Uterus (tissue), 4 donors: ENCODE measurements around the gene EMILIN3. TPM values are rescaled to one million over a fixed set of nuclear protein-coding genes. Genes with fewer than 3 reads are reported as not detected.

Experiments
- DNase-seq, 2 donors: peaks; one replicate each; pipeline ENCODE4 v3.0.0-alpha.2; 2019 to 2020
- H3K27ac ChIP-seq, 2 donors: fragments of 200-600 bp; sonication (generic); 1 replicate in 1 of 2; 2 replicates in 1 of 2; pipeline ENCODE4 v1.5.1; 2016 to 2018
- H3K27me3 ChIP-seq, 2 donors: fragments of 200-600 bp; sonication (generic); one replicate each; pipeline ENCODE4 v1.5.1; 2018 to 2019; ENCODE audit warnings: control low read depth in 1 of 2
- H3K36me3 ChIP-seq, 2 donors: fragments of 200-600 bp; sonication (generic); one replicate each; pipeline ENCODE4 v1.5.1; 2019; ENCODE audit warnings: control low read depth in 1 of 2
- H3K4me1 ChIP-seq, 2 donors: fragments of 200-600 bp; sonication (generic); one replicate each; pipeline ENCODE4 v1.5.1; 2018 to 2019; ENCODE audit warnings: control low read depth in 1 of 2
- H3K4me3 ChIP-seq, 2 donors: fragments of 200-600 bp; sonication (generic); 1 replicate in 1 of 2; 2 replicates in 1 of 2; pipeline ENCODE4 v1.5.1; 2018 to 2019; ENCODE audit warnings: mild to moderate bottlenecking in 1 of 2
- H3K9me3 ChIP-seq, 2 donors: fragments of 200-600 bp; sonication (generic); one replicate each; pipeline ENCODE4 v1.5.1; 2019; ENCODE audit warnings: control low read depth in 1 of 2
- CTCF ChIP-seq, 4 experiments: fragments of 200-600 bp in 2 of 4; fragments of 450-650 bp in 2 of 4; sonication (generic) in 2 of 4; IDR thresholded peaks; one replicate each; pipeline ENCODE4 v1.5.1; 2016 to 2019; ENCODE audit warnings: antibody characterized with exemption in 4 of 4, mild to moderate bottlenecking in 2 of 4, moderate library complexity in 1 of 4
- POLR2A ChIP-seq, 2 donors: fragments of 450-650 bp; IDR thresholded peaks; one replicate each; pipeline ENCODE4 v1.6.1; 2016; ENCODE audit warnings: antibody characterized with exemption in 2 of 2, mild to moderate bottlenecking in 1 of 2, moderate library complexity in 1 of 2
- intact Hi-C: fragments of 100-400 bp; cut with DNase I; formaldehyde crosslinking; loops from one replicate; pipeline ENCODE4 v1.15.1; 2023; ENCODE audit warnings: low total_unique reads
- total RNA-seq, 4 donors: library from RNA; depleted of rRNA in 3 of 4; stranded (reverse); fragments of >200 nt in 3 of 4; gene quantifications; one replicate each; pipeline versions ENCODE4 v1.1.0 to v1.2.4, GENCODE V29; 2014 to 2023
- donor health status: DM: yes; HTN: yes; CAD: no.

Gene EMILIN3
- total RNA-seq, 4 donors from 2014 or later, result 0.29 to 53.0 (median 2.4) TPM

DNA sequence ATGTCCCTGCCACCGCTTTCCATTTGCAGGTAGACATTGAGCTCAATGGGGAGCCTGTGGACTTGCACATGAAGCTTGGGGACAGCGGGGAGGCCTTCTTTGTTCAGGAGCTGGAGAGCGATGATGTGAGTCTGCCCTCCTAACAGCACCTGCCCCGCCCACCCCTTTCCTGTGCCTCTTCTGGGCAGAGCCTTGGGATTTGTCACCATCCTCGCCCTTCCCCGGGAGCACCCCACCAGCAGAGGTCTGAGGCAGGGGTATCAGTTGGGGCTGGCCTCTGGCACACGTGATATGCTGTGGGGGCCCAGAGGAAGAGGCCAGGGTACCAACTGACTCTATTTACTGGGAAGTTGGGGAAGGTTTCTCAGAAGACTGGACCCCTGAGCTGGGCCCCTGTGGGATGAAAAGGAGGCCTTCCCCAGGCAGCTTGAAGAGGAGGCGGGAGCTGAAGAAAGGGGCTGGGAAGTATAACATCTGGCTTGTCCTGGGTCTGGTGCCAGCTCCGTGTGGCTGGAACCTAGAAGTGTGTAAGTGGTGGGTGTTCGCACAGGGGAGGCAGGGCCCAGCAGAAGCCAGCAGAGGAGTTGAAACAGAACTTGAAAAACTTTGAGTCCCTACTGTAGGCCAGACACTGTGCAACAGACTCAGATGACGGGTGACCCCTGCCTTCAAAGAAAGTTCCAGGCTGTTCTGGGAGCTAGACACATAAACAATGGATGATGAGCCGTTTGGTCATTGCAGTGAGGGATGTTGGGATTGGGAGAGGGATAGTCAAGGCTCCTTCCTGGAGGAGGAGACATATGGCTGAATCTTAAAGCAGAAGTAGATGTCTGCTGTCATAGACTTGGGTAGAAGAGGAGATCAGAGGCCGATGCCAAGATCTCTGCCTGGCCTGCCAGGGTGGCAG is 18.8 kb downstream of the EMILIN3 start:
- no peaks in the 10 kb centered on the region for H3K9me3 ChIP-seq
- no peak for DNase-seq
- no peaks in the 10 kb centered on the region for H3K36me3 ChIP-seq
- no peak overlapping the region for H3K4me3 ChIP-seq
- no peak for TF ChIP-seq CTCF (IDR thresholded peaks at IDR 0.05)
- TF ChIP-seq POLR2A (IDR thresholded peaks at IDR 0.05), result no peak
- no peaks in the 10 kb centered on the region for H3K4me1 ChIP-seq
- no peaks in the 10 kb centered on the region for H3K27me3 ChIP-seq
- no peak overlapping the region for H3K27ac ChIP-seq
- intact Hi-C loops, result loop anchor here (10.0 kb wide), 1 partner anchor 67 kb away; no protein-coding TSS in a partner anchor

- intact Hi-C loops, result loop anchor here (10.0 kb wide), 1 partner anchor 69 kb away; no protein-coding TSS in a partner anchor
- Histone ChIP-seq H3K9me3 (no peaks in the 10 kb centered on the region), H3K36me3 (no peaks in the 10 kb centered on the region), H3K4me3 (no peak overlapping the region), H3K27ac (no peak overlapping the region), H3K27me3 (no peaks in the 10 kb centered on the region), H3K4me1 (no peaks in the 10 kb centered on the region)
- no peak for DNase-seq
- no peak for TF ChIP-seq POLR2A (IDR thresholded peaks at IDR 0.05)
- TF ChIP-seq CTCF (IDR thresholded peaks at IDR 0.05), result no peak
Measured at GRCh38 chr20:41345729-41346067, 20.9 kb downstream of the EMILIN3 start.

DNA sequence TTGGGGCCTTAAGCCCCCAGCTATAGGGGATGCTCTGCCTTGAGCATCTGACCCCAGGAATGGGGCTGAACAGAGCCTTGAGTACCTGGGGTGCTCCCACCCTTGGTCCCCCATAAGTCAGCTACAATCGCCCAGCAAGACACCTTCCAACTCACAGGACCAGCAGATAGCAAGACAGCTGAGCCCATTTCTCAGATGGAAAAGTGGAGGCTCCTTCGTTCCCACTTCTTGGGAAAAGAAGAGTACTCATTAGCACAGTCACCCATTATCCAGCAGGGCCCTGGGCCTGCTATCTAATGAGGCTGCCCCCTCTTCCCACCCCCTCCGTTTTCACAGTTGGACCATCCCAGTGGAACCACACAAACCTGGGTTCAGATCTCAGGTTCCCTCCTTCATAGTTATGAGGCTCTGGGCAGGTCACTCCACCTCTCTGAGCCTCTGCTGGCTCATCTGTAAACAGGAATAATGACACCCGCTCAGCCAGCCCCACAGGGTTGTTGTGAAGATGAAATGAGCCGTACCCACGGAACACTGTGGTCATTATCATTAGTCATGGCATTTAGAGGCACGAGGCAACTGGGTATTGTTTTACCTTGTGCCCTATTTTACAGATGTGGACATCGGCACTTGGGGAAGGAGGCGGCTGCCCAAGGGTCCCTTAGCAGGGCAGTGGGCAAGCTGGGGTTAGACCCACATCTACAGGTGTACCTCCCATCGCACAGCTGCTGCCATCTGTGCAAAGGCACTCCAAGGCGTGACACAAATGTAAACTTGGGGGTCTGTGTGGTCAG is 21.5 kb downstream of the EMILIN3 start:
- no peak overlapping the region for H3K27ac ChIP-seq
- no peak for DNase-seq

DNA sequence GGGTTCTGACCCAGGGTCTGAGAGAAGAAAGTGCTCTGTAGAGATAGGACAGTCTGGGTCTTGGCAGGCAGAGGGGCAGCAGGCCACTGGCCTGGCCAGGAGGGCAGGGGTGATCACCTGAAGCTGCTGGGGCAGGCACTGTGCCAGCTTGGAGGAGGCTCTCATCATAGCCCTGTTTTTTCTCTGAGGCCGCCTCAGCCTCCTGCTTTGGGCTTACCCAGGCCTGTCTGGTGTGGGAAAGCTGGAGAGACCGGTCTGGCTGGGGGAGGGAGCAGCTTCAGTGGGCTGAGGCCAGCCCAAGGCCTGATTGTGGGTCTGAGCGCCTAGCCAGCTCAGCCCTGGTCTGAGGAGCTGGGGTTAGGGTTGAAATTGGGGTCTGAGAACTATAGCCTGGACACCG is 22.1 kb downstream of the EMILIN3 start:
- Histone ChIP-seq H3K4me1 (no peaks in the 10 kb centered on the region), H3K27me3 (no peaks in the 10 kb centered on the region), H3K4me3 (no peak overlapping the region), H3K36me3 (no peaks in the 10 kb centered on the region), H3K9me3 (no peaks in the 10 kb centered on the region), H3K27ac (no peak overlapping the region)
- TF ChIP-seq CTCF (IDR thresholded peaks at IDR 0.05) (no peak), POLR2A (IDR thresholded peaks at IDR 0.05) (no peak)
- no peak for DNase-seq
- intact Hi-C loops, result loop anchor here (10.0 kb wide), 1 partner anchor 70 kb away; no protein-coding TSS in a partner anchor

More for the DNA sequence above, 21.5 kb downstream of the EMILIN3 start:
- no peak overlapping the region for H3K4me3 ChIP-seq
- no peaks in the 10 kb centered on the region for H3K4me1 ChIP-seq
- H3K27me3 ChIP-seq, result no peaks in the 10 kb centered on the region
- H3K36me3 ChIP-seq, result no peaks in the 10 kb centered on the region
- H3K9me3 ChIP-seq, result no peaks in the 10 kb centered on the region
- intact Hi-C loops, result loop anchor here (10.0 kb wide), 1 partner anchor 70 kb away; no protein-coding TSS in a partner anchor
- TF ChIP-seq POLR2A (IDR thresholded peaks at IDR 0.05) (no peak), CTCF (IDR thresholded peaks at IDR 0.05) (no peak)
